Fibroblast of skin of left quadriceps (primary cell): ENCODE data around the gene EGLN2.
"Not testable (repeated sequence)": the region's sequence is repeated elsewhere in the genome, so short reads cannot be mapped to it uniquely, and the experiment has no call there.

Source experiments
- DNase-seq, 2 experiments: peaks; one replicate each; pipeline ENCODE4 v3.0.0-alpha.2; 2013; ENCODE audit warnings: low read depth in 2 of 2

Gene EGLN2

DNA sequence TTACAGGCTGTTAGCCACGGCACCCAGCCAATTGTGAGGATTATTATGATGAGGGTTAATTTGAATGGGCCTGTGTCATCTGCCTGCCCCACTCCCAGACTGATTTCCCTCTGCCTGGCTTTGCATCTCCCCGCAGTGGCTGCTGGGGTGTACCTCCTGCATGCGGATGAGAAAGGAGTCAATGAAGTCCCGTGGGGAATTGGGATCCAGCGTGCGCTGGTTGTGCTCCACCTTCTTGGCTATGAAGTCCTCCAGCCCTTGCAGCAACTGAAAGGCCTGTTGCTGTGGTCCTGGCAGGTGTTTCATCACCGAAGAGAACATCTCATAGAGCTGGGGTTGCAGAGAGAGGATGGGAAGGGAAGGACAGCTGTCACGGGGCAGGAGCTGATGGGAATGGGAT, 47.7 kb downstream of the EGLN2 start:
- not testable (repeated sequence) for DNase-seq

- not testable (repeated sequence) for DNase-seq
Observed at GRCh38 chr19:40850277-40850676, 51.3 kb downstream of the EGLN2 start, which contains the start of gene CYP2A6. TSS of gene CYP2A6 (minus strand) at chr19:40850447. CDS start at chr19:40850426, 21 bp downstream.

DNA sequence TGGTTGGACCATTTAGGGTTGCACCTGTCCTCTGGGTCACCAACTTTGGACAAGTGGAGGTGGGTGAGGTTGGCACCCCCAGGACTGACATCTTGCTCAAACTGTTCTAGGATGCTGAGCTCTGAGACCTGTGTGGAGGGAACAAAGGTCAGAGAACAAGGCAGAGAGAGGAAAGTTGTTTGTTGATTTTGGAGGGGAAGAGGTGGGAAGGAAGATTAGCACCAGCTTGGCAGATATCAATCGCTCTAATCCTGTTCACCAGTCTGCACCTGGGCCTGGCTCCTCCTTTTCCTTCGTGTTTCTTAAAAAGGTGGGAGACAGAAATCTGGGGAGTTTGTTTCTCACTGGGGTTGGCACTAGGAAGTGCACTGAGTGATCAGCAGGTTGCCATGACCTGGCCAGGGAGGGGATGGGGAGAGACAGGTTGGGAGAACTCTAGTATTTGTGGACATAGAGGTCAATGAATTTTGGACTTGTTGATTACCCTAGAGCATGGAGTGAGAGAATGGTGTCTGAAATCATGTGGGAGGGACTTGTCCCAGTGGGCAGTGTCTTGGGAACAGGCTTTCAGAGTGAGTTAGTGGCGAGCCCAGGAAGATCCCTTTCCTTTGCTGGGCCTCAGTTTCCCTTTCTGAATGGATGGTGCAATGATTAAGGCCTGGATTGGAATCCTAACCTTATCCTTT, 53.6 kb downstream of the EGLN2 start:
- DNase-seq: not testable (repeated sequence)
